GM23338 (cell line): ENCODE data around the gene HTR7. TPM values are rescaled to one million over a fixed set of nuclear protein-coding genes. Genes with fewer than 3 reads are reported as not detected.

Experiments
- ATAC-seq: fragments of 200-7000 bp; cut with Tn5 transposase; 3 replicates; pipeline ENCODE4 v1.9.1; 2020
- DNase-seq: peaks from one replicate; pipeline ENCODE4 v3.0.0-alpha.2; 2015; ENCODE audit warnings: low spot score
- H2AFZ ChIP-seq: fragments of 200-600 bp; sonication (generic); 2 replicates; pipeline ENCODE4 v1.8.0; 2016; ENCODE audit warnings: antibody characterized with exemption, mild to moderate bottlenecking, moderate library complexity
- H3F3A ChIP-seq: fragments of 200-600 bp; sonication (generic); replicated peaks from 2 replicates; pipeline ENCODE4 v1.8.0; 2017; ENCODE audit warnings: antibody characterized with exemption, mixed run types, low read depth
- H3K27ac ChIP-seq: fragments of 200-600 bp; sonication (generic); 2 replicates; pipeline ENCODE4 v1.6.1; 2016; ENCODE audit warnings: low read depth
- H3K27me3 ChIP-seq: fragments of 200-600 bp; sonication (generic); 2 replicates; pipeline ENCODE4 v1.8.0; 2016; ENCODE audit warnings: mild to moderate bottlenecking, mixed run types, moderate library complexity; ENCODE audit not compliant: insufficient read depth
- H3K36me3 ChIP-seq: fragments of 200-600 bp; sonication (generic); 2 replicates; pipeline ENCODE4 v1.8.0; 2016; ENCODE audit warnings: mild to moderate bottlenecking; ENCODE audit not compliant: insufficient read depth
- H3K4me1 ChIP-seq: fragments of 200-600 bp; sonication (generic); 2 replicates; pipeline ENCODE4 v1.8.0; 2016; ENCODE audit warnings: mild to moderate bottlenecking, moderate library complexity; ENCODE audit not compliant: insufficient read depth
- H3K4me2 ChIP-seq: fragments of 200-600 bp; sonication (generic); 2 replicates; pipeline ENCODE4 v1.7.1; 2017; ENCODE audit warnings: mixed run types
- H3K4me3 ChIP-seq: fragments of 200-600 bp; sonication (generic); 2 replicates; pipeline ENCODE4 v1.6.1; 2016; ENCODE audit warnings: mixed run types
- H3K79me2 ChIP-seq: fragments of 200-600 bp; sonication (generic); replicated peaks from 2 replicates; pipeline ENCODE4 v1.8.0; 2017; ENCODE audit warnings: mild to moderate bottlenecking; ENCODE audit not compliant: insufficient read depth
- H3K9me2 ChIP-seq: fragments of 200-600 bp; sonication (generic); 2 replicates; pipeline ENCODE4 v1.8.0; 2017; ENCODE audit not compliant: insufficient read depth
- H4K20me1 ChIP-seq: fragments of 200-600 bp; sonication (generic); replicated peaks from 2 replicates; pipeline ENCODE4 v1.8.0; 2017; ENCODE audit warnings: mild to moderate bottlenecking; ENCODE audit not compliant: insufficient read depth
- H3K27ac Mint-ChIP-seq: 2 replicates; pipeline ENCODE4 v1.8.0; 2020; ENCODE audit warnings: inconsistent platforms, mild to moderate bottlenecking, moderate library complexity, mixed read lengths
- H3K27me3 Mint-ChIP-seq: 3 replicates; pipeline ENCODE4 v1.8.0; 2022; ENCODE audit warnings: low read depth, mild to moderate bottlenecking, moderate library complexity, mixed read lengths, inconsistent platforms; ENCODE audit not compliant: insufficient read depth, poor library complexity
- H3K36me3 Mint-ChIP-seq: 3 replicates; pipeline ENCODE4 v1.8.0; 2021; ENCODE audit warnings: low read depth, mild to moderate bottlenecking, inconsistent platforms, moderate library complexity, mixed read lengths
- H3K4me1 Mint-ChIP-seq: 3 replicates; pipeline ENCODE4 v1.8.0; 2020; ENCODE audit warnings: mild to moderate bottlenecking, inconsistent platforms, mixed read lengths
- H3K4me3 Mint-ChIP-seq: 3 replicates; pipeline ENCODE4 v1.8.0; 2021; ENCODE audit warnings: moderate library complexity, mild to moderate bottlenecking, inconsistent platforms, mixed read lengths
- H3K9me3 Mint-ChIP-seq: 3 replicates; pipeline ENCODE4 v1.8.0; 2020; ENCODE audit warnings: moderate library complexity, mild to moderate bottlenecking, inconsistent platforms, mixed read lengths
- CREB1 ChIP-seq: fragments of 250-450 bp; sonication (Bioruptor Pico); IDR thresholded peaks from 2 replicates; pipeline ENCODE4 v1.5.0; 2020; ENCODE audit warnings: low read depth, mild to moderate bottlenecking, moderate library complexity
- CTCF ChIP-seq, 2 experiments: fragments of 200-600 bp in 1 of 2; sonication (generic) in 1 of 2; conservative IDR thresholded peaks; 2 replicates each; pipeline versions ENCODE4 v1.5.1 to v1.6.1; 2016 to 2017; ENCODE audit warnings: antibody characterized with exemption in 2 of 2, low read depth in 2 of 2, mild to moderate bottlenecking in 2 of 2, moderate library complexity in 1 of 2
- EZH2 ChIP-seq: fragments of 200-600 bp; sonication (generic); IDR thresholded peaks from one replicate; pipeline ENCODE4 v1.8.0; 2017; ENCODE audit warnings: antibody characterized with exemption, mild to moderate bottlenecking, low read depth; ENCODE audit not compliant: unreplicated experiment
- EZH2phosphoT487 ChIP-seq: fragments of 200-600 bp; sonication (generic); IDR thresholded peaks from one replicate; pipeline ENCODE4 v1.8.1; 2018; ENCODE audit warnings: antibody characterized with exemption; ENCODE audit not compliant: unreplicated experiment
- JUNB ChIP-seq: IDR thresholded peaks from one replicate; pipeline ENCODE4 v1.6.1; 2016; ENCODE audit warnings: antibody characterized with exemption; ENCODE audit not compliant: unreplicated experiment
- POLR2AphosphoS5 ChIP-seq: IDR thresholded peaks from 2 replicates; pipeline ENCODE4 v1.6.1; 2016; ENCODE audit warnings: antibody characterized with exemption, low read depth
- REST ChIP-seq: IDR thresholded peaks from one replicate; pipeline ENCODE4 v1.6.1; 2018; ENCODE audit warnings: antibody characterized with exemption; ENCODE audit not compliant: unreplicated experiment
- STAT1 ChIP-seq: IDR thresholded peaks from one replicate; pipeline ENCODE4 v1.6.1; 2016; ENCODE audit warnings: antibody characterized with exemption; ENCODE audit not compliant: unreplicated experiment
- polyA plus RNA-seq: library from polyadenylated mRNA; unstranded; fragments of >200 nt; fragmentation: Nextera tagmentation; extraction: Ambion mirVana; gene quantifications from 2 replicates; pipeline ENCODE4 v1.2.1, GENCODE V29; 2016
- total RNA-seq: library from RNA; depleted of rRNA; stranded (reverse); fragments of >200 nt; shearing (Covaris generic); gene quantifications from 2 replicates; pipeline ENCODE4 v1.2.3, GENCODE V29; 2014

The HTR7 gene
- total and polyA plus RNA-seq, 2 experiments from 2014 or later, result 7.0 to 42.2 TPM

- TF ChIP-seq REST (no peak), JUNB (no peak)
Observed at GRCh38 chr10:90858461-90858968, 676 bp upstream of the HTR7 start (continued).

- ATAC-seq, result peak; percentile 57
- Histone ChIP-seq H4K20me1 (no peaks in the 10 kb centered on the region), H3K4me1 (peaks cover 25% of the 10 kb centered on the region), H2AFZ (no peak overlapping the region), H3K27ac (no peak overlapping the region), H3K4me3 (peak overlapping the region; percentile 74), H3K27me3 (peaks cover 37% of the 10 kb centered on the region), H3K36me3 (no peaks in the 10 kb centered on the region), H3K79me2 (peaks cover 53% of the 10 kb centered on the region), H3F3A (0 out of 2 replicates have a peak, but pooled peaks cover 8% of the 10 kb centered on the region), H3K4me2 (peak overlapping the region; percentile 89), H3K9me2 (no peaks in the 10 kb centered on the region)
- peaks cover 44% of the 10 kb centered on the region for H3K4me1 Mint-ChIP-seq
- TF ChIP-seq EZH2phosphoT487 (no peak), JUNB (no peak), EZH2 (no peak), CREB1 (CRISPR knock-in tag) (no peak), POLR2AphosphoS5 (0 out of 2 replicates have a peak, but pooled peaks have one; percentile 8), STAT1 (no peak)
- H3K27me3 Mint-ChIP-seq, result peaks cover 18% of the 10 kb centered on the region
- H3K27ac Mint-ChIP-seq, result peak overlapping the region; percentile 83; the same call in 1 of the 2 replicates
- DNase-seq, result peak; percentile 36
- H3K9me3 Mint-ChIP-seq, result peaks cover 8% of the 10 kb centered on the region; the same call in 2 of the 3 replicates
- H3K36me3 Mint-ChIP-seq, result peaks cover 16% of the 10 kb centered on the region; the same call in 2 of the 3 replicates
- peak overlapping the region; percentile 94 for H3K4me3 Mint-ChIP-seq
Observed at GRCh38 chr10:90856964-90857634, 740 bp downstream of the HTR7 start.

GRCh38 chr10:90856261-90856660 is 1.6 kb downstream of the HTR7 start:
- H3K79me2 ChIP-seq, result peaks cover 61% of the 10 kb centered on the region
- 0 out of 2 replicates have a peak, but pooled peaks cover 8% of the 10 kb centered on the region for H3F3A ChIP-seq
- H3K27ac ChIP-seq, result no peak overlapping the region
- H3K27me3 ChIP-seq, result peaks cover 37% of the 10 kb centered on the region
- H3K4me3 ChIP-seq, result peak overlapping the region; percentile 74
- Mint-ChIP-seq H3K36me3 (peaks cover 24% of the 10 kb centered on the region), H3K27ac (no peak overlapping the region), H3K4me3 (peak overlapping the region; percentile 94), H3K9me3 (peaks cover 16% of the 10 kb centered on the region), H3K4me1 (peaks cover 37% of the 10 kb centered on the region), H3K27me3 (peaks cover 23% of the 10 kb centered on the region)
- peaks cover 25% of the 10 kb centered on the region for H3K4me1 ChIP-seq
- DNase-seq (peak; percentile 14), ATAC-seq (no peak)
- no peaks in the 10 kb centered on the region for H3K9me2 ChIP-seq
- H3K36me3 ChIP-seq, result no peaks in the 10 kb centered on the region
- peak overlapping the region; percentile 89 for H3K4me2 ChIP-seq
- H4K20me1 ChIP-seq, result no peaks in the 10 kb centered on the region
- no peak overlapping the region for H2AFZ ChIP-seq
- TF ChIP-seq CTCF (conservative IDR thresholded peaks at IDR 0.05; ENCODE audit: low read depth in 2 of 2), result no peak
- TF ChIP-seq POLR2AphosphoS5, result no peak
- no peak for TF ChIP-seq CREB1 (CRISPR knock-in tag)
- no peak for TF ChIP-seq EZH2
- TF ChIP-seq STAT1, result no peak
